Cortex of kidney (tissue), 1 donor: ENCODE results near the gene KIRREL3.

ENCODE experiments used
- DNase-seq: peaks from one replicate; lab custom pipeline; 2025; lab: John Stamatoyannopoulos, UW

KIRREL3 gene

GRCh38 chr11:126512251-126512650 is 488.3 kb downstream of the KIRREL3 start:
- no peak for DNase-seq

- no peak for DNase-seq
Measured at GRCh38 chr11:126511475-126512115, 489.0 kb downstream of the KIRREL3 start.

- no peak for DNase-seq
Measured at GRCh38 chr11:126510621-126511370, 489.8 kb downstream of the KIRREL3 start.

GRCh38 chr11:126507646-126508045 is 492.9 kb downstream of the KIRREL3 start:
- DNase-seq, result no peak

DNA sequence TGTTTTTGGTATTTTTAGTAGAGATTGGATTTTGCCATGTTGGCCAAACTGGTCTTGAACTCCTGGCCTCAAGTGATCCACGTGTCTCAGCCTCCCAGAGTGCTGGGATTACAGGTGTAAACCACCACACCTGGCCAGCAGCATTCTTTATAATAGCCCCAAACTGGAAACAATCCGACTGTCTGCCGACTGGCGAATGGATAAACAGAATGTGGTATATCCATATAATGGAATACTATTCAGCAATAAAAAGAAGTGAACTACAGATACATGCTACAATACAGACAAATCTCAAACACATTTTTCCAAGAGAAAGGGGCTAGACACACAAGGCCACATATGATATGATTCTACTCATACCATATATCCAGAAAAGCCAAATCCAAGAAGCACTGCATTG is 493.8 kb downstream of the KIRREL3 start:
- DNase-seq, result no peak

DNA sequence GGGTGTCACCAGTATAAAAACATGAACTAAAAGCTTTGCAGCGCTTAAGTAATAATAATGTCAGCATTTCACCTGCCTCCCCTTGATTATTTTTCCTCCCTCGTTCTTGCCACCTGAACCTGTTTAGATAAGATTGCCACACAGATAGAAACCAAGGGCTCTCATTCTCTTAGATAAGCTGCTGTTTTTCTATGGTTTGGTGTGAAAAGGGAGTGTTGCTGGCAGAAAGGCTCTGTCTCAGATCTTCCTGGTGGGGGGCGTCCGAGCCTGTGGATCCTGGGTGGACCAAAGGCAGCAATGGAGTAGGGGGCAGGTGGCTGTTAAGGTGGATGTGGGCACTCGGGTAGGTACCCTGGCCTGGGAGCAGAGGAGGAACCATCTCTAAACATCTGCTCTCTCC is 497.6 kb downstream of the KIRREL3 start:
- DNase-seq, result no peak

DNA sequence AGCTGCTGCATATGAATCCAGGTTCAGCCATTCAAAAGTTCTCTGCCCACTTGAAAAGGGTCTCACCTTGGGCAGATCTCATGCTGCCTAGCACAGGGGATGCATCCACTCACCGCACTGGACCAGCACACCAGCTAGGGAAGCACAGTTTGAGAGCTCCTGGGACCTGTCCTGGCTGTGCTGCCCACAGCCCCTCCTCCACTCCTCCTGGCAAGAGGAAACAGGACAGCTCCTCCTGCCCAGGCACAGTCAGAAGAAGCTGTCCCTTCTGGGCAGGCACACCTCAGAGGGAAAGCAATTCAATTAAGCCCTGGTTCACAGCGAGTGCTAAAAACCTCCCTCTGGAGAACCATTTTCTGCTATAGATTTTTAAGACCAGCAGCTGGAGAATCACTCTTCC is 498.4 kb downstream of the KIRREL3 start:
- no peak for DNase-seq

- no peak for DNase-seq
Measured at GRCh38 chr11:126501641-126502040, 498.9 kb downstream of the KIRREL3 start.

GRCh38 chr11:126500981-126501380 is 499.6 kb downstream of the KIRREL3 start:
- DNase-seq, result no peak

DNA sequence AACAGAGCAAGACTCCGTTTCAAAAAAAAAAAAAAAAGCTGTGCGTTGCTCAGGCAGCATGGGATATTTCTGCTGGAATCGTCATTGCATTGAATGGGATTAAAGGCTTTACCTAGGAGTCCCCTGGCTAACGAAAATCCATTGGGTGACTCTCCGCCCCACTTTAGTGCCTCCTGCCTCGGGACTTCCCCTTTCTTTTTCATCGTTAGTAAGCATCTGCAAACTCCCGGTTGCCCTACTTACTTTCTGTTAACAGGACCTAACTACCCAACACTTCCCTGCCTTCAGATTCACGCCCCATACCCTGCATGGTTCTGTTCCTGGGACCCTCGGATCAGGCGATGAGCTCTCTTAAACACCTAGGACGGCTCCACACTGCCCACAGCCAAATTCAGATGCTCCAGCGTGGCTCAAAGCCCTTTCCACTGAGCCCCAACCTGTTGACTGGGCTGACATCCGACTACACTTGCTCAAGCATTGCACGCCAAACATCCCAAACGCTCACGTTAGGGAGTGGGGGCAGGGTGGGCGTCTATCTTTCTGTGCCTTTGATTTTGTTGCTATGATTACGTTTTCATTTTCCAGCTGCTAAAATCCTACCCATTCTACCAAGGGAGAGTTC is 501.3 kb downstream of the KIRREL3 start:
- DNase-seq, result no peak

DNA sequence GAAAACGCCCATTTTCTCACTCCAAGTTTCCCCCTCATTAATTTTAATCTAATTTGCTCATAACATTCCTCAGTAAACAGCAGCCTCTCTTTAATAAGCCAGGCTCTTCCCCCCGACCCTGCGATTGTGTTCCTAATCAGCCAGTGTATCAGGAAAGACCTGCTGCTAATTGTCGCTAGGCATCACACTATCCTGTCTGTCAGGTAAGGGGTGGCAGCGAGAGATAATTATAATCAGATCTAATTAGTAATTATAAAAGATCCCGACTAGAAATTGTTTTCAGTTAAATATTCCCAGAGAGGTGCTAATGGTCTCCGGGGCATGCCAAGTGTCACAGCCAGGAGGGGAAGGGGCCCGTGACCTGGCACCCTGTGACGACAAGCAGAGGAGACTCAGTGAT is 502.3 kb downstream of the KIRREL3 start:
- no peak for DNase-seq

GRCh38 chr11:126497581-126498122 is 502.9 kb downstream of the KIRREL3 start:
- no peak for DNase-seq

DNA sequence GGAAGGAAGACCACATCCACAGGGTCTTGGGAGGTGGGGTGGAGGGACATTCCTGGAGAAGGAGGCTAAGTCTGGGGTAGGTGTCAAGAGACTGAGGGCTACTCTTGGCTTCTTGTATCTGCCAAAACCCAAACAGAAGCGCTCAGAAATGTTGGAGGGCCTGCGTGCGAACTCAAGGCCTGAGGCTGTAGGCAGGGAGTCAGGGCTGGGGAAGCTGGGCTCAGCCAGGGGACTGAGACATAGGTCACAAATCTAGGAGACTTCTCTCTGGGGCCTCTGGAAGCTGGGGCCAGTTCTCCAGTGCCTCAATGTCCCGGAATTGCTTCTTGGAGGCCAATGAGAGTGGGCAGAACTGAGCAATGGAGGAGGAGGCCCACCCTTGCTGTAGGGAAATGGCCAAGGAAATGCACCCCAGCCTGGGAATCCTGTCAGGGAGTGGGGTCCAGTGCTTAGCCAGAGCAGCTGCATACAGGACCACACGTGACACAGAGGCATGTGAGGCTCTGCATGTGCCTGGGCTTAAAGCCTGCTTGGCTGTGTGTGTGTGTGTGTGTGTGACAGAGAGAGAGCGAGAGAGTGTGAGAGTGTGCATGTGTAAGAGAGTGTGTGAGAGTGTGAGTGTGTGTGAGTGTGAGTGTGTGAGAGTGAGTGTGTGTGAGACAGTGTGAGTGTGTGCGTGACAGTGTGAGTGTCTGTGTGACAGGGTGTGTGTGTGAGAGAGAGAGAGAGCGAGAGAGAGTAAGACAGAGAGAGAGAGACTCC is 503.8 kb downstream of the KIRREL3 start:
- no peak for DNase-seq

- no peak for DNase-seq
Measured at GRCh38 chr11:126495281-126496220, 505.0 kb downstream of the KIRREL3 start.

DNA sequence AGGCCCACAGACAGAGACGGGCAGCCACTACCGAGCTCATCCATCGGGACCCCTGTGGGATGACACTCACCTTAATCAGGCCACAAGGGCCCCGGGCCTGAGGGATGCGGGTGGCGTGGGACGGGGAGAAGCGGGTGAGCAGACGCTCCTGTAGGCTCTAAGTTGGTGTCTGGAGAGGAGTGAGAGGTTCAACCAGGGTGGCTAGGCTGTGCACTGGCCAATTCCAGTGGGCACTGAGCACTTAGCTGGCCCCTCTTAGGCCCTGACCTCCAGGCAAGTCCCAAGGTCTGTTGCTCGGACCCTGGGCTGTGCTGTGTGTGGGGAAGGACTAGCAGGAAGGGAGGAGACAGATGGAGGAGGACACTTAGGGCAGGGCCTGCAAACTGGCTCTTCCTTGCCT is 505.7 kb downstream of the KIRREL3 start:
- DNase-seq, result no peak

DNA sequence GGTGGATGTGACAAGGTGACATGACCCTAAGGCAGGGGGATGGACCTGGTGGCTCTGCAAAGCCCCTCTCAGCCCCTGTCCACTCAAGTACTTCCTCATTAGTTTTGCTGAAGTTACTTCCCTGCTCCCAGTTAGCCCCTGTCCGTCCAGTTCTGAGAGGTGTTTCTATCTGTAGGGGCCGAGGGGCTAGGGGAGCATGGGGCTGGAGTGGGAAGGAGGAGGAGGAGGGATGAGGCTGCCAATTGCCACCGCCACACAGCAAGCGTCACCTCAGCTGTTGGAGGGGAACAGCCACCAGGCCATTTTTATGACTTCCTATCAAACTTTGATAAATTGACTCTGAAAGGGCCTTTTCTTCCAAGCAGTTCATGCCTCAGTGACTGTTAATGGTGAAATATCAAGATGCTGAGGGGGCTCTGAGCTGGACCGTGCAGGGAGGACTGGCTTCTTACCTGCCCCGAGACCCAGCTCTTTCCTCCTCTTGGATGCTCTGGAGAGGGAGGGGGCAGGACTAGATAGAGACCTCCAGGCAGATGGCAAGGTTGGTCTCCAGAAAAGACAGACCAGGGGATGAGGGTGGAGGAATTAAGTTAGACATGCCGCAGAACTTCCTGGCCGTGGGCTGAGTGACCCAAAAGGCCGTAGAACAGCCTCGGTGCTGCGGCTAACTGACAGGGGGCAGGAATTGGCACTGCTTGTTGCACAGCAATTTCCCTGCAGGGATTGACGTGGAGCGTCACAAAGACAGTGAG is 508.1 kb downstream of the KIRREL3 start:
- DNase-seq, result no peak

DNA sequence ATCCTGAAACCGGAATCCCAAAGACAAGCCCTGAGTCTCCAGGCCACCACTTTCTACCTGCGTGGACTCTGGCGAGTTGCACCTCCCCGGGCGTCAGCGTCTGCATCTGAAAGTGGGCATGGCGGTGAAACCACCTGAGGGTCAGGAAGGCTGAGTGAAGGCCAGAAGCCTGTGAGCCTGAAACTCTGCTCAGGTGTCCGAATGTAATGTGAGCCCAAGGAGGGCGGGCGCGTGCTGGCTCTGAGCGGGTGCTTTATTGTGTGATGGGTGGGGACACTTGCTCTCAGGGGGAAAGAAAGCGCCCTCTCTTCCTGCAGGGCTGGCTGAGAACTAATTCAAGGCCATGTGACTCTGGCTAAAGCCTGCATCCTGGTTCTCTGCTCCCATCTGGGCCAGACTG is 509.5 kb downstream of the KIRREL3 start:
- no peak for DNase-seq

- DNase-seq, result no peak
Measured at GRCh38 chr11:126489836-126490660, 510.5 kb downstream of the KIRREL3 start.

- no peak for DNase-seq
Measured at GRCh38 chr11:126488591-126489370, 511.8 kb downstream of the KIRREL3 start.
